ENCODE measurements around the gene TRIM72.
A peak's percentile ranks its signal among the peaks of the same experiment; 100 is the strongest.
"Not testable (repeated sequence)": the region's sequence is repeated elsewhere in the genome, so short reads cannot be mapped to it uniquely, and the experiment has no call there.

Gene TRIM72

DNA sequence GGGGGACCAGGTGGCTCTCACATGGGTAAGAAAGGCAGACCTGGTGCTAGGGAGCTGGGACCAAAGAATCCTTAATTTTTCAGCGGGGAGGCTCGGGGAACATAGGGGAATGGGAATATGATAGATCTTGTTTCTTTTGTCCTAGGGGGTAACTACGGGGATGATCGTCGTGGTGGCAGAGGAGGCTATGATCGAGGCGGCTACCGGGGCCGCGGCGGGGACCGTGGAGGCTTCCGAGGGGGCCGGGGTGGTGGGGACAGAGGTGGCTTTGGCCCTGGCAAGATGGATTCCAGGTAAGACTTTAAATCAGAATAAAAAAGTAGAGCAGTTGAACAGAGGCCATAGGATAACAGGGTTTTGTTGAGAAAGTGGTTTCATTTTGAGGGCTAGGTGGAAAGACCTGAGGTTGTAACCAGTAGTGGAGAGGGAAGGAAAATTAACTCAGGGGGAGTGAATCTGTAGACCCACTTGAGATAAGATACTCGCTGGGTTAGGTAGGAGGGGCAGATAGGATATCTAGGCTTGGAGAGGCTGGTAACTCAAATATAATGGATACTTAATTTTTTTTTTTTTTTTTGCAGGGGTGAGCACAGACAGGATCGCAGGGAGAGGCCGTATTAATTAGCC, 23.0 kb upstream of the TRIM72 start:
- no peak for DNase-seq

GRCh38 chr16:31191697-31192428, 22.1 kb upstream of the TRIM72 start:
- no peak for DNase-seq

DNA sequence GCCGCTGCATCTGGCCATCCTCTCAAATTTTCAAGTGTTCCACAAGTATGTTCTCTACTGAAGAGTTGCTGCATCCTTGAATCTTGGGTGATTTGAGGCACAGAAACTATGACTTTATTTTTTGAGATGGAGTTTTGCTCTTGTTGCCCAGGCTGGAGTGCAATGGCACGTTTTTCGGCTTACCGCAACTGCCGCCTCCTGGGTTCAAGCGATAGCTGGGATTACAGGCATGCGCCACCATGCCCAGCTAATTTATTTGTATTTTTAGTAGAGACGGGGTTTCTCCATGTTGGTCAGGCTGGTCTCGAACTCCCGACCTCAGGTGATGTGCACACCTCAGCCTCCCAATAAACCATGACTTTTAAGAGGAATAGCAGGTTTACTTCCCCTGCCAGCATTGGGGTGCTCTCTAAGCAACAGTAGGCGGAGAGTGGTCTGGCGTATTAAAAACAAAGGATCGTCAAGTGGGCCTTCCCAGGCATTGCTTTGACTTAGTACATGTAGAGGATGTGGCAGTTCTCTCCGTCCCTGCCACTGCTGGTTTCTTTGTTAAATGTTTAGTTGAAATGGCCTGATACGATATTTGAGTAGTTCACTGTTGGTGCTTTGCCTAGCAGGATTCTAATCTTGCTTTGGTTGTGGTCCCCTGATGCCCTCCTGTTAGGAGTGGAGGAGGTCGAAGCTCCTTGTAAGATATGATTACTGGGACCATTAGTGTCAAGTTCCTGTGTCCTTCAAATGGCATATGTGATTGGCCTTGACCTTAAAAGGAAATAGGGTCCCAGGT, 20.9 kb upstream of the TRIM72 start:
- DNase-seq, result no peak

GRCh38 chr16:31193874-31194273, 20.0 kb upstream of the TRIM72 start:
- DNase-seq, result no peak

DNA sequence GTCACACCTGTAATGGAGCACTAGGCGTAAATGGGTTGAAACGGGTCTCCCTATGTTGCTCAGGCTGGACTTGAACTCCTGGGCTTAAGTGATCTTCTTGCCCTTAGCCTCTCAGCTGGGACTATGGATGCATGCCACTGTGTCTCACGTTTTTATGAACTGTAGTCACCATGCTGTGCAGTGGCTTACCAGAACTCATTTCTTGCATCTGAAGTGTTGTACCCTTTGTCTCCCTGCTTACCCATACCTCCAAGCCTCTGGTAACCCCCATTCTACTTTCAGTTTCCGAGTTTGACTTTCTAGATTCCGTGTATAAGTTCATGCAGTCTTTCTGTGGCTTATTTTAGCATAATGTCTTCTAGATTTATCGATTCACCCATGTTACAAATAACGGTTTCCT, 19.0 kb upstream of the TRIM72 start:
- no peak for DNase-seq

- not testable (repeated sequence) for DNase-seq
These were observed 18.1 kb upstream of the TRIM72 start for GRCh38 chr16:31195861-31196260.

DNA sequence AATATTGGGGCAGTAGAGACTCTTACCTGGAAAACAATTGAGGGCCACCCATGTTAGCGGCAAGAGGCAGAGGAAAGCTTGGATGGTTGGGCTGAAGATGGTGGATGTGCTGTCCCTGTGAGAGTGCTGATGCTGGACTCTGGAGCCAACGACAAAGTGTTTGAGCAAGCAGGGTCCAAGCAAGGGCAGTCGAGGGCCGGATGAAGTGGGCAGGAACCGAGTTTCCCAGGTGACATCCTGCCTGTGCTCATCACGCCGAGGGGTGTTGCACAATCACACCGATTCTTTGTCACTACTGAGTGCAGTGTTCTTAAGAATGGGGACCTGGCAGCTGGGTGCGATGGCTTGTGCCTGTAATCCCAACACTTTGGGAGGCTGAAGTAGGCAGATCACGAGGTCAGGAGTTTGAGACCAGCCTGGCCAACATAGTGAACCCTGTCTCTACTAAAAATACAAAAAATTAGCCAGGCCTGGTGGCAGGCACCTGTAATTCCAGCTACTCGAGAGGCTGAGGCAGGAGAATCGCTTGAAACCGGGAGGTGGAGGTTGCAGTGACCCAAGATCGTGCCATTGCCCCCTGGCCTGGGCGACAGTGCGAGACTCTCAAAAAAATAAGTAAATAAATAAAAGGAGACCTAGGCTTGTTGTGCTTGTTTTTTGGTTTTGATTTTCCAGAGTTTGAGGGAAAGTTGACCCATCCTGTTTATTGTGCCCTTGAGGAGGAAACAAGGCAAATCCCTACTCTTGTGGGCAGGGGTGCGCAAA, 17.4 kb upstream of the TRIM72 start:
- DNase-seq, result no peak

DNA sequence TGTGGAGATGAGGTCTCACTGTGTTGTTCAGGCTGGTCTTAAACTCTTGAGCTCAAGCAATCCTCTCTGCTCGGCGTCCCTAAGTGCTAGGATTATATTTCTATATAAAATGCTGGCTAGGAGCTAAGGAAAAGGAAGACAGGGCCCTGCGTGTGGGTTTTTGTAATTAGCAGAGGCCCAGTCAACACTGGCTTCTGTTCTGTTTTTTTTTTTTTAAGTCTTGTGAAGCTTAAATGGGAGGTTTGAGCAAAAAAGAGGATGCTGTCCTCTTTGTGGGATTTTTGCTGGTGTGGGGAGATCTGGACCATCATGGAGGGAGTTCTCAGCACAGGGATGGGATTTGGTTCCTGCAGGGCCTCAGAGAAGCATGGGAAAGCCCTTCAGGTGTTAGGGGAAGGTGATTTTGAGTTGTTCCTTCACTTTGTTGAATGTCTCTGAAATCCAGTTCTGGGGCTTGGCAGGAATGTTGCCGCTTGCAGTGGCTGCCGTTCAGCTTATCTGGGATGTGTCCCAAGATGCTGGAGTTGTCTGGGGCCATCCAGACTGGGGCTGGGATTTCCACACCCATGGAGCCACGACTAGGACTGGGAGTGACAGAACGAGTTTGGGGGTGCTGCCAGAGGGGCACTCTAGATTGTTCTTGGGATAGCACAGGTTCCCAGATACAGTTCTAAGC, 15.6 kb upstream of the TRIM72 start:
- no peak for DNase-seq

DNA sequence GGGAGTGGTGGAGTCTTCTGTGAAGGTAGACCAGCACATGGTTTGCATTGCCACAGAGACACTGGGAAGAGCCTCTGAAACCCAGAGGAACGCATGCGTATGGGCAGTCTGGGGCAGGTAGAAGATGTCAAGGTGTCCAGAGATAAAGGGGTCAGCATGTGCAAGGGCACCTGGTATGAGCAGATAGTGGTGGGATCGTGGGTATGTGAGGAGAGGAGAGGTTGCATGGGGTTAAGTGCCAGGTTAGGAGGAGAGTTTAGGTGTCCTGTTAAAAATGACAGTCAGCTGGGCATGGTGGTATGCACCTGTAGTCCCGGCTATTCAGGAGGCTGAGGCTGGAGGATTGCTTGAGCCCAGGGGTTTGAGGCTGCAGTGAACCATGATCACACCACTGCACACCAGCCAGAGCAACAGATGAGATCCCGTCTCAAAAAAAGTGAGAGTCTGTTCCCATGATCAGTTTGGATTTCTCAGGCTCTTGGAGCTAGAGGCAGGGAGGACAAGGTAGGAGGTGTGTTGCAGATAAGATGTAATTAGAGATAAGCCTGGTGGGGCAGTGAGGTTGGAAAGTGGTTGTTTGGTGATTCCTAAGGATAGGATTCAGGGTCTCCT, 14.4 kb upstream of the TRIM72 start:
- DNase-seq, result no peak

- not testable (repeated sequence) for DNase-seq
These were observed 13.8 kb upstream of the TRIM72 start for GRCh38 chr16:31200111-31200510.

DNA sequence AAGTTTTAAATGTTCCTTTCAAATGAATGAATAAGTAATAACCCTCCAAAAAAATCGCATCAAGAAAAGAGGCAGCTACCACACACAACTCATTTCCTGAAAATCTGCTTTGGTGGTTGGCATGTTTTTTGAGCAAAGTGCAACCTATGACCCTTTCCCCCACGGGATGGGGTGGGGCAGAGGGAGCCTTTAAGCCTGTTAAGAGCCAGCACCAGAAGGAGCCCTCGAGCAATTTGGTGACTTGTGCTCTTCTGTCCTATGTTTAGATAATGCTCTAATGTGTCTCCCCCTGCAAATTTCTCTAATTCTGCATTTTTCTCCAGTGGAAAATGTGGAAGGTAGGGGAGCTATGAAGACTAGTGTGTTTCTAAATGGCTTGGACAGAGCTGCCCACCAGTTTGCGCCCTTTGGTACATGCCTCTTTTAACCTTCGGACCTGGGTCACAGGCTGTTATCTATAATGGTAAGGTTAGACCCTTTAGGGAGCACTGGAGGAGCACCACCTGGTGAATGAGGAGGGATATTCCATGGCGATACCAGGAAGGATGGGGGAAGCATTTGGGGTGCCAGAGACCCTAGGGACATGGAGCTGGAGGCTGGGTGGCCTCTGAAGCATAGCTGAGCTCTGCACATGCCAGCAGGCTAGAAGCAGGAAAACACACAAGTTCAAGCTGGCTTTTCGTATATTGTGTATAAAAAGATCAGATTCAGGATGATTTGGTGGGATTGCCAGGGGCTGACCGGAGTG, 12.9 kb upstream of the TRIM72 start:
- no peak for DNase-seq

DNA sequence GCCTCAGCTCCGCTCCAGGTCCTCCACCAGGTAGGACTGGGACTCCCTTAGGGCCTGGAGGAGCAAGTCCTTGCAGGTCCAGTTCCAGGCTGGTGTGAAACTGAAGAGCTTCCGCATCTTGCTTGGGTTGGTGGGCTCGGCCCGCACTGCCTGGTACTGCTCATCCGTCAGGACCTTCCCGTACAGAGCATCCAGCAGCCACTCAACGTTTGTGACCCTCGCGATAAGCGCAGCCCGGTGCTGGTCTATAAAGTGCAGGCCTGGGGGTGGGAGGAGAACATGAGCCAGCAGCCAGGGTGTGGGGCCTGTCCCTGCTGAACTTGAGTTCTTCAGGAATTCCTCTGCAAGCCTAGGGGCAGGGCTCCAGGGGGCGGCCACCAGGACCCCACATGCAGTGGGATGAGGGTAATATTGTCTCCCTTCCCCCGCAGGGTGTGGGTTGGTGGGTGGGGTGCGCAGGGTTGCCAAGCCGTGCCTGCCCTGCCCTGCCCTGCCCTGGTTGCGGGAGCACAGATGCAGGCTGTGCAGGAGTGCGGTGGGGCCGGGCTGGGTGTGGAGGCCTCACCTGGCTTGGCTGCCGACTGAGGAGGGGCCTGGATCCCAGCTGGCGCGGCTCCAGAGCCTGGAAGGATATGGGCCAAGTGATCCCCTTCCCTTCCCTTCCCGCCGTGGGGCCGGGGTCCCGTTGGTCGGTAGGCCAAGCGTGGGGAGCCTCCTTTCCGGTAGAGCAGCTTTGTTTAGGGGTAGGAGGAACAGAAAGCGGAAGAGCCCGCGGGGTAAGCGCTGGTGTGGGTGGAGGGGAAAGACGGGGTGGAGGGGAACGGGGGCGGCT, 12.1 kb upstream of the TRIM72 start:
- DNase-seq, result peak in 6 of 51 donors; percentile 8 to 49 (median 34)

GRCh38 chr16:31202414-31203375, 11.2 kb upstream of the TRIM72 start, which contains the start of gene PYCARD:
TSS of gene PYCARD (minus strand) at chr16:31202760. CDS start at chr16:31202690, 70 bp downstream.
- DNase-seq, result peak in 4 of 51 donors; percentile 12 to 35 (median 22)

- DNase-seq, result no peak
These were observed 8.8 kb upstream of the TRIM72 start for GRCh38 chr16:31204871-31205666.

- no peak for DNase-seq
These were observed 7.1 kb upstream of the TRIM72 start for GRCh38 chr16:31206776-31207175.

- DNase-seq, result no peak
These were observed 577 bp upstream of the TRIM72 start for GRCh38 chr16:31213342-31213741.

Measured in hypothalamus (tissue), 51 donors.